ENCODE data around the gene GLB1L.

Gene GLB1L

GRCh38 chr2:219245148-219245898, at the start of gene GLB1L, which contains the start of gene STK16:
GLB1L (minus strand) TSS chr2:219245444; CDS start chr2:219243573, 1,871 bp downstream.
STK16 (plus strand) TSS chr2:219245479; CDS start chr2:219246000, 521 bp downstream.
- H3K9ac ChIP-seq (ENCODE audit: low read length), result peak within 1 kb of the TSS; percentile 82
- H3K36me3 ChIP-seq (ENCODE audit: insufficient read depth, low read length), result peaks cover 19% of the 10 kb centered on the region
- H3K4me3 ChIP-seq (ENCODE audit: low read depth in 1 of 2, low read length in 2 of 2), result peak within 1 kb of the TSS; percentile 80 to 98
- no peaks in the 10 kb centered on the region for H3K9me3 ChIP-seq (ENCODE audit: low read length)
- H3K4me1 ChIP-seq (ENCODE audit: insufficient read depth, low read length), result peaks cover 42% of the 10 kb centered on the region
- H3K27me3 ChIP-seq (ENCODE audit: control insufficient read depth in 1 of 2, insufficient read depth in 2 of 2, low read length in 2 of 2), result no peaks in the 10 kb centered on the region
- H3K27ac ChIP-seq (ENCODE audit: low read depth, low read length), result peak within 1 kb of the TSS; percentile 89

GRCh38 chr2:219294356-219295351, 49.4 kb upstream of the GLB1L start:
- H3K36me3 ChIP-seq (ENCODE audit: insufficient read depth, low read length), result no peaks in the 10 kb centered on the region
- H3K27me3 ChIP-seq (ENCODE audit: control insufficient read depth in 1 of 2, insufficient read depth in 2 of 2, low read length in 2 of 2), result no peaks in the 10 kb centered on the region
- H3K9me3 ChIP-seq (ENCODE audit: low read length), result no peaks in the 10 kb centered on the region
- peak overlapping the region; percentile 34 for H3K9ac ChIP-seq (ENCODE audit: low read length)
- H3K4me3 ChIP-seq (ENCODE audit: low read depth in 1 of 2, low read length in 2 of 2), result peak overlapping the region; percentile 52 to 61
- H3K27ac ChIP-seq (ENCODE audit: low read depth, low read length), result peak overlapping the region; percentile 58
- H3K4me1 ChIP-seq (ENCODE audit: insufficient read depth, low read length), result peaks cover 20% of the 10 kb centered on the region

GRCh38 chr2:219293736-219294231, 48.5 kb upstream of the GLB1L start:
- no peak overlapping the region for H3K9ac ChIP-seq (ENCODE audit: low read length)
- H3K27ac ChIP-seq (ENCODE audit: low read depth, low read length), result no peak overlapping the region
- no peaks in the 10 kb centered on the region for H3K27me3 ChIP-seq (ENCODE audit: control insufficient read depth in 1 of 2, insufficient read depth in 2 of 2, low read length in 2 of 2)
- no peaks in the 10 kb centered on the region for H3K36me3 ChIP-seq (ENCODE audit: insufficient read depth, low read length)
- H3K4me1 ChIP-seq (ENCODE audit: insufficient read depth, low read length), result peaks cover 23% of the 10 kb centered on the region
- peak overlapping the region in 1 of 2 donors; percentile 52 for H3K4me3 ChIP-seq (ENCODE audit: low read depth in 1 of 2, low read length in 2 of 2)
- H3K9me3 ChIP-seq (ENCODE audit: low read length), result no peaks in the 10 kb centered on the region

DNA sequence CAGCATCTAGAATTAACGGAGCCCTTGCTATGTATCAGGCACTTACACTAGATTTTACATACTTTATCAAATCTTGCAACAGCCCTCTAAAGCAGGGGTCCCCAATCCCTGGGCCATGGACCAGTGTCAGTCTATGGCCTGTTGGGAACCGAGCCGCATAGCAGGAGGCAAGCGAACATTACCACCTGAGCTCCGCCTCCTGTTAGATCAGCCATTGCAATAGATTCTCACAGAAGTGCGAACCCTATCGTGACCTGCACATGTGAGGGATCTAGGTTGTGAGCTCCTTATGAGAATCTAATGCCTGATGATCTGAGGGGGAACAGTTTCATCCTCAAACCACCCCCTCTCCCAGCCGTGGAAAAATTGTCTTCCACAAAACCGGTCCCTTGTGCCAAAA, 47.4 kb upstream of the GLB1L start:
- peaks cover 22% of the 10 kb centered on the region for H3K4me1 ChIP-seq (ENCODE audit: insufficient read depth, low read length)
- H3K27ac ChIP-seq (ENCODE audit: low read depth, low read length), result no peak overlapping the region
- no peak overlapping the region for H3K4me3 ChIP-seq (ENCODE audit: low read depth in 1 of 2, low read length in 2 of 2)
- H3K27me3 ChIP-seq (ENCODE audit: control insufficient read depth in 1 of 2, insufficient read depth in 2 of 2, low read length in 2 of 2), result no peaks in the 10 kb centered on the region
- no peaks in the 10 kb centered on the region for H3K36me3 ChIP-seq (ENCODE audit: insufficient read depth, low read length)
- no peaks in the 10 kb centered on the region for H3K9me3 ChIP-seq (ENCODE audit: low read length)
- no peak overlapping the region for H3K9ac ChIP-seq (ENCODE audit: low read length)

- Histone ChIP-seq H3K27ac (ENCODE audit: low read depth, low read length) (no peak overlapping the region), H3K27me3 (ENCODE audit: control insufficient read depth in 1 of 2, insufficient read depth in 2 of 2, low read length in 2 of 2) (no peaks in the 10 kb centered on the region), H3K4me3 (ENCODE audit: low read depth in 1 of 2, low read length in 2 of 2) (no peak overlapping the region)
These were observed 46.8 kb upstream of the GLB1L start for GRCh38 chr2:219291910-219292490.

DNA sequence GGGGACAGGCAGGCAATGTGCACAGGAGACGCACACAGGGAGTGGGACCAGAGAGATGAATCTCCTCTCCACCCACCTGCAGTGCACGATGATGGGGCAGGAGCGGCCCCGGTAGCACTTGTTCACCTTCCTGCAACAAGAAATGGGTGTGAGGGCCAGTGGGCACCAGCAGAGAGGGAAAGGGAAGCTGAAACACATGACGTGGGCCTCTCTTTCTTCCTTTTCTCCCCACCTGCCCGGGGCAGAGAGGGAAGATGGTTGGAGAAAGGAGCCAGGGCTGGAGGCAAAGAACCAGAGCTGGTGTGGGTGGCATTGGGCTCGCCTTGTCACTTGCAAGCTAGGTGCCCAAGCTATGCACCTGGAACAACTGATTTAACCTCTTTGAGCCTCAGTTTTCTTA, 46.1 kb upstream of the GLB1L start:
- Histone ChIP-seq H3K27me3 (ENCODE audit: control insufficient read depth in 1 of 2, insufficient read depth in 2 of 2, low read length in 2 of 2) (no peaks in the 10 kb centered on the region), H3K27ac (ENCODE audit: low read depth, low read length) (no peak overlapping the region), H3K9ac (ENCODE audit: low read length) (no peak overlapping the region), H3K4me1 (ENCODE audit: insufficient read depth, low read length) (peaks cover 22% of the 10 kb centered on the region), H3K36me3 (ENCODE audit: insufficient read depth, low read length) (no peaks in the 10 kb centered on the region), H3K4me3 (ENCODE audit: low read depth in 1 of 2, low read length in 2 of 2) (no peak overlapping the region), H3K9me3 (ENCODE audit: low read length) (no peaks in the 10 kb centered on the region)

More at GRCh38 chr2:219291910-219292490, 46.8 kb upstream of the GLB1L start:
- Histone ChIP-seq H3K36me3 (ENCODE audit: insufficient read depth, low read length) (no peaks in the 10 kb centered on the region), H3K9ac (ENCODE audit: low read length) (no peak overlapping the region), H3K4me1 (ENCODE audit: insufficient read depth, low read length) (peaks cover 22% of the 10 kb centered on the region), H3K9me3 (ENCODE audit: low read length) (no peaks in the 10 kb centered on the region)

GRCh38 chr2:219290381-219291171, 45.3 kb upstream of the GLB1L start:
- Histone ChIP-seq H3K4me3 (ENCODE audit: low read depth in 1 of 2, low read length in 2 of 2) (no peak overlapping the region), H3K27me3 (ENCODE audit: control insufficient read depth in 1 of 2, insufficient read depth in 2 of 2, low read length in 2 of 2) (no peaks in the 10 kb centered on the region), H3K36me3 (ENCODE audit: insufficient read depth, low read length) (peaks cover under 1% of the 10 kb centered on the region), H3K9me3 (ENCODE audit: low read length) (no peaks in the 10 kb centered on the region), H3K9ac (ENCODE audit: low read length) (no peak overlapping the region), H3K27ac (ENCODE audit: low read depth, low read length) (no peak overlapping the region), H3K4me1 (ENCODE audit: insufficient read depth, low read length) (peaks cover 22% of the 10 kb centered on the region)

DNA sequence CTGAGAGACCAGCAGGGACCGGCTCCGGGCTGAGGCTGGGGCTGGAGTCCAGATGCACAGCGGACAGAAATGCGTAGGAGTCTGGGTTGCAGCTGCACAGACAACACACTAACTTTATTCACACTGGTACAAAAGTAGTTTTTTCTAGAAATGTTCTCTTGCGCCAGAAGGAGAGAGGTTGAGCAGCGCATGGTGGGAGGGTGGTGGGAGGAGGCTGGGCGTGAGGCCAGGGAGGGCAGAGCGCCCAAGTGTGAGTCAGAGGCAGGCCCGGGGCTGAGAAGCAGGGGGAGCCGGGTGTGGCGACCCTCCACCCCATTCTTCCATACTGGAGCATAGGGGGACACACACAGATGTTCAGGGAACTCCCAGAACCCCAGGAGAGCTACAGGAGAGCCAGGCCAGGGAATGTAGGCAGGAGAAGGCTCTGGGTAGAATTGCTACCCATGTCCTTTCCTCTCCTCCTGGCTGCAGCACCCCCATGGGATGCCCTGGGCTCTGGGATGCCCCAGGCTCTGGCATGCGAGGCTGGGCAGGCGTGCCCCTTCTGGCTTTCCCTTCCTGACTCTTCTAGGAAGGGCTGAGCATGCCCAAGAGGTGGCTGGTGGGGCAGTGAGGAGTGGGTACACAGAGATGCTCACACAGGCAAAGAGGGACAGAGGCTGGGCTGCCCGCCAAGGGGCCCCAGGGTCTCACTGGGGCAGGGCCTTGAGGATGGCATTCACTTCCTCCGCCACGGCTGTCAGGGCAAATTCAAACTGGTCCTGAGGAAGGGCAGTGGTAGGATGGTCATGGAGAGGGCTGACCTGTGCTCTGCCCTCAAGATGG, 44.5 kb upstream of the GLB1L start:
- Histone ChIP-seq H3K9me3 (ENCODE audit: low read length) (no peaks in the 10 kb centered on the region), H3K27ac (ENCODE audit: low read depth, low read length) (peak overlapping the region; percentile 68)

DNA sequence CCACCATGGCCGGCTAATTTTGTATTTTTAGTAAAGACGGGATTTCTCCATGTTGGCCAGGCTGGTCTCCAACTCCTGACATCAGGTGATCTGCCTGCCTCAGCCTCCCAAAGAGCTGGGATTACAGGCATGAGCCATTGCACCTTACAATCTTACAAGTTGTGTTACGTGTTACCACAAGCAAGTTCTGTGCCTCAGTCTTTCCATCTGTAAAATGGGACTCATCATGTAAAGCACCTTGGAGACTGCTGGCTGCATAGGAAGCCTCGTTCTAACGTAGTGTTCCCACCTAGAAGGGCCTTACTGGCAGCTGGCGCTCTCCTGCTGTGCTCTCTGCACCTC, 43.9 kb upstream of the GLB1L start:
- H3K36me3 ChIP-seq (ENCODE audit: insufficient read depth, low read length), result peaks cover 15% of the 10 kb centered on the region
- peak overlapping the region; percentile 68 for H3K27ac ChIP-seq (ENCODE audit: low read depth, low read length)
- H3K9ac ChIP-seq (ENCODE audit: low read length), result no peak overlapping the region
- H3K4me1 ChIP-seq (ENCODE audit: insufficient read depth, low read length), result peaks cover 15% of the 10 kb centered on the region
- H3K9me3 ChIP-seq (ENCODE audit: low read length), result no peaks in the 10 kb centered on the region
- H3K4me3 ChIP-seq (ENCODE audit: low read depth in 1 of 2, low read length in 2 of 2), result no peak overlapping the region
- H3K27me3 ChIP-seq (ENCODE audit: control insufficient read depth in 1 of 2, insufficient read depth in 2 of 2, low read length in 2 of 2), result no peaks in the 10 kb centered on the region

More for the DNA sequence above, 44.5 kb upstream of the GLB1L start:
- H3K4me1 ChIP-seq (ENCODE audit: insufficient read depth, low read length), result peaks cover 17% of the 10 kb centered on the region
- H3K9ac ChIP-seq (ENCODE audit: low read length), result no peak overlapping the region
- H3K36me3 ChIP-seq (ENCODE audit: insufficient read depth, low read length), result peaks cover 9% of the 10 kb centered on the region
- H3K4me3 ChIP-seq (ENCODE audit: low read depth in 1 of 2, low read length in 2 of 2), result no peak overlapping the region
- H3K27me3 ChIP-seq (ENCODE audit: control insufficient read depth in 1 of 2, insufficient read depth in 2 of 2, low read length in 2 of 2), result no peaks in the 10 kb centered on the region

Measured in muscle layer of colon (tissue), 2 donors.